HG03575 (cell line): ENCODE results near the gene PAQR8.

Experiments used
- ATAC-seq: cut with Tn5 transposase; IDR thresholded peaks from one replicate; pipeline ENCODE4 v1.9.1; 2021; ENCODE audit not compliant: unreplicated experiment, insufficient number of reproducible peaks, low FRiP score; ENCODE audit errors: extremely low read depth

The PAQR8 gene

DNA sequence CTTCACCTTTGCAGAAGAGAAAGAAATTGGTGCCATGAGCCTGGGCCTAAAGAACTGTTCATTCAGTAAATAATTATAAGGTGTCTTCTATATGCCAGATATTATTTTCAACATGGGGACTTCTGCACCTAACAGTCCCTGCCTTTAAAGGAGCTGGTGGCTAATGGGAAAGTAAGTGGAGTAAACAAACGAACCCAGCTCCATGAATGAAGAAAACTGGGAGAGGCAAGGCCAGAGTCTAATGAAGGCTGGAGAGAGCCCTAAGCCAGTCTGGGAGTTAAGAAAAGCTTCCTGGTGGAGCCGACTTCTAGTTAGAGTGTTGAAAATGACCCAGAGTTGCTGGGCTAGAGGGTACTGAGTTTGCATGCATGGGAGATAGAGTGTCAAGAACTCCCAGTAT, 34.0 kb downstream of the PAQR8 start:
- no peak for ATAC-seq

DNA sequence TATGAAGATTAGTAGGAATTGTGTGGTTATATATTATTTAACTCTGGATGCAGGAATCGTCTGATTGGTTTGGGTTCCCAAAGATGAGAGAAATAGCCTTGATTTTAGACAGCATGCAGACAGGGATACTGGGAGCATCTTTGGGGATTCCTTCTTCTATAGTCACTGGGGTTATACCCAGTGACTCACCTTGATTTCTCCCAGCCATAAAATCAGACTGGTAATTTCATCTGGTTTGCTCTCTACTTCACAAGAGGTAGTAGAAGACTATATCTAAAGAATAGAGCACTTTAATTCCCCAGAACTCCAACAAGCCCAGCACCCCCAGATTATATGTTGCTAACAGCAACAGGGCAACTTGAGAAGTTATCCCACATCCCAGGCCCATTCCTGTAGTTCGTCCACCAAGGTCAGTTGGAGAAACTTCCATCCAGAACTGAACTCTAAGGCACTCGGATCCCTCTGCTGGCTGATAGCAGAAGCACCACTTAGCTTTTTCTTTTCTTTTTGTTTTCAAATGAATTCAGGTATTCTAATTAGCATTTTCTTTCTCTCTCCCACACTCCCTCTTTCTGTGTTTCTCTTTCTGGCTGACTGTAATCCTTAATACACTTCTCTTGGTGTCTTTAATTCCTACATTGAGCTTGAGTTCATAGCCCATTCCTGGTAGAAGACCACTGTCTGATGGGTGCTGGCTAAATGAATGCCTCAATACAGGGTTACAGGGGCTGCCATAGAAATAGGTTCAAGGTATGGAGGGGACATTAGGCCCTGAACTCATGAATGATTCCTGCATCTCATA, 37.8 kb downstream of the PAQR8 start:
- ATAC-seq: no peak

DNA sequence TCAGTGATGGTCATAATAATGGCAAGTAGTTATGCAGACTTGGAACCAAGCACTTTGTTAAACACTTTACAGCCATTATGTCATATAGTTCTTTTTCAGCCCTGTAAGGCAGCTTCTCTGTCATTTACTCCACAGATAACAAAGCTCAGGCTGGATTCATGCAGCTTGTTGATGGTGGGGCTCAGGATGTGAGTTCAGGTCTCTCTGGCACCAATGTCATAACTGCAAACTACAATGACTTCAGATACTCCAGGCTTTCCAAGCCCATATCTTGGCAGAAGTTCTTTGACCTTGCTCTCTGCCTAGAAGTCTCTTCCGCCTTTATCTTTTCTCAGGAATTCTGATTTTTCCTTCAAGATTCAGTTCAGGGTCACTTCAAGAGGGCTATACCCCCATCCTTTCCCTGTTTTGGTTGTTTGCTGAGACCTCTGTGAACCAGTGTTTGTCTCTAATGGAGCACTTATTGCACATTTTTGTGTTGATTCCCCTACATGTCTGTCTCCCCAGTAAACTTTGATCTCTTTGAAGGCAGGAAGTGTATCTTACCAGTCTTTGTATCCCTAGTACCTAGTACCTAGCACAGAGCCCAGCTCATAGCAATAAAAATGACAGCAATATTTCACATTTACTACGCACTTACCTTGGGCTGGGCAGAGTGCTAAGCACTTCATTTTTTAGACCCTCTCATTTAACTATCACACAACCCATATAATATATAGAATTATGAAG, 38.5 kb downstream of the PAQR8 start:
- no peak for ATAC-seq

DNA sequence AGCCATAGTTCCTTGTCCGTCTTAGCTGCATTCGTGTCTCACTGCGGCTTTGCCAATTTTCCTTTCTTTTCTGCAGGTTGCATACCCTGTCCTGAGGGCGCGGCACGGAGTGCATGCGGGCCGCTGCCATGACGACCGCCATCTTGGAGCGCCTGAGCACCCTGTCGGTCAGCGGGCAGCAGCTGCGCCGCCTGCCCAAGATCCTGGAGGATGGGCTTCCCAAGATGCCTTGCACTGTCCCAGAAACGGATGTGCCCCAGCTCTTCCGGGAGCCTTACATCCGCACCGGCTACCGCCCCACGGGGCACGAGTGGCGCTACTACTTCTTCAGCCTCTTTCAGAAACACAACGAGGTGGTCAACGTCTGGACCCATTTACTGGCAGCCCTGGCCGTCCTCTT, 41.1 kb downstream of the PAQR8 start:
- ATAC-seq: no peak

DNA sequence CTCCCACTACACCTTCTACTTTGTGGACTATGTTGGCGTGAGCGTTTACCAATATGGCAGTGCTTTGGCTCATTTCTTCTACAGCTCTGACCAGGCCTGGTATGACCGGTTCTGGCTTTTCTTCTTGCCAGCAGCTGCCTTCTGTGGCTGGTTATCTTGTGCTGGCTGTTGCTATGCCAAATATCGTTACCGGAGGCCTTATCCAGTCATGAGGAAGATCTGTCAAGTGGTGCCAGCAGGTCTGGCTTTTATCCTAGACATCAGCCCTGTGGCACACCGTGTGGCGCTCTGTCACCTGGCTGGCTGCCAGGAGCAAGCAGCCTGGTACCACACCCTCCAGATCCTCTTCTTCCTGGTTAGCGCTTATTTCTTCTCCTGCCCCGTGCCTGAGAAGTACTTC, 41.7 kb downstream of the PAQR8 start:
- ATAC-seq: no peak

DNA sequence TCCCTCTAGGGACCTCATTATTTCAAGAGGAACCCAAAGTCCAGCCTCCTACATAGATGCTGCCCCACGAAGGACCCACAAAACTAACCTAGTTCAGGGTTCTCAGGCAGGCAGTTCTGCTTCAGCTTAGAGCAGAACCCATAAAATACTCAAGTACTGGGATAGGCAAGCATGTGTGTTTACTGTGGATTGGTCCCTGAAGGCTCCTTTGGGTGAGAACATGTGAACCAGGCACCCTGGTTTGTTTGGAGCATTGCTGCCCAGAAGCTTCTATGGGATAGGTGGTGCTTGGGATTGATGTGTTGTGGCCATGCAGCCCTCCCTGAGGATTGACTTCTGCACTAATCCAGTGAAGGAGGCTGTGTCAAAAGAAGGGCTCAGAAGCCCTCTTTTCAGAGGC, 43.3 kb downstream of the PAQR8 start:
- no peak for ATAC-seq

DNA sequence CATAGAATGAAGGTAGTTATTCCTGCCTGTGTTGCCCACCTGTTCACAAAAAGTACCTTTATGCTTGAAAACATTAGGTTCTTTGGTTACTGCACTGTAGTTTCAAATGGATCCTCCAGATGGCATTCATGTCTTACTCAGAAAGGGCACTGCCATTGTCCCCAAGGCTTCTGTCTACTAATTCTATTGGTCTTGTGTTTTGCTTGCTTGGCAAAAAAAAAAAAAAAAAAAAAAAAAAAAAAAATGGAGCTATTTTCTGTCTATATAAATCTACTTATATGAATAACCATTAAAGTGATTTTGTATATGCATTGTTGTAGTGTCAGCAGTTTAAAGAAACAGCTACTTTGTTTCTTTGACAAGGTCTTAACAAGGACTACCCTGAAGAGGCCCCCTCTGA, 45.5 kb downstream of the PAQR8 start:
- ATAC-seq: no peak

DNA sequence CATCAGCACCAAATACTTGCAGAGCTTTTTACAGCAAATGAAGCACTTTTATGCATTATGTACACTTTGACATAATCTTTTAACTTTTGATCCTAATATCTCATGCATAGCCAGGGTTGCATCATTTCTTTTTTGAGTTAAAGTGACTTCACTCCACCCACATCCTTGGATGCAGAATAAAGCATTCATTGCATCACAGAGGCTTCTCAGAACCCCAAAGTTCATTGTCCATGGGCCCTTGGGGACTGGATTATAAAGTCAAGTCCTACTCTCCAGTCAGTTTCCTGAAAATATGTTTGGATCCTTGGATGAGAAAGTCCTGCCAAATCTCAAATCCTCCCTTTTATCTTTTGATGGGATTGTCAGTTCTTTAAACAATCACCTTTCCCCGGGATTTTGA, 47.5 kb downstream of the PAQR8 start:
- ATAC-seq: no peak

DNA sequence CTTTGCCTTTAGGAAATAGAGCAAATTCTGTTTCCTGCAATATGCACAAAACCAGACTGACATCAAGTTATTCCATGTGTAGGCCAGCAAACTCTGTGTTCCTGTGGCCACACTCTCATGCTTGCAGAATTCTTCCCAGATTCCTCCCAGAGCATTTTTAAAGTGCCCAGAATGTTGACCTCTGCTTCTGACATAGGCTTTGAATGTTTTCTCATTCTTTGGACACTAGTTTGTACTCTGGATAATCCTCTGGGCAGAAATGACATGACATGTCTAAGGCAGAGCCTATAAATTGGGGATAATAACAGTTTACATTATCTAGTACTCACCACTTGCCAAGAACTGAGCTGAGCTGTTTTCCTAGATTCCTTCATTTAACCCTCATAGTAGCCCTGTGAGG, 49.0 kb downstream of the PAQR8 start:
- ATAC-seq: no peak

DNA sequence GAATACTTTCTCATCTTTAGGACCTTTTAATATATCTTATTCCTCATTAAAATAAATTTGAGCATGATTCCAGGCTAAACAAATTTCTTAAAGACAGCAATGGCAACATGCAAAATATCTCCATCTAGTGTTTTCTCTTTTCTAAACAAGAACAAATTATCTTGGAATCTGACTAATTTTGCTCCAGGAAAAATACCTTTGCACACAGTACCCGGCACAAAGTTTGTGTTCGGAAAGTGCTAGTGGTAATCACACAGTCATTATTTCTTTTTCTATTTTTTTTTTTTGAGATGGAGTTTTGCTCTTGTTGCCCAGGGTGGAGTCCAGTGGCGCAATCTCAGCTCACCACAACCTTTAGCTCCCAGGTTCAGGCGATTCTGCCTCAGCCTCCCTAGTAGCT, 50.0 kb downstream of the PAQR8 start:
- ATAC-seq: no peak

DNA sequence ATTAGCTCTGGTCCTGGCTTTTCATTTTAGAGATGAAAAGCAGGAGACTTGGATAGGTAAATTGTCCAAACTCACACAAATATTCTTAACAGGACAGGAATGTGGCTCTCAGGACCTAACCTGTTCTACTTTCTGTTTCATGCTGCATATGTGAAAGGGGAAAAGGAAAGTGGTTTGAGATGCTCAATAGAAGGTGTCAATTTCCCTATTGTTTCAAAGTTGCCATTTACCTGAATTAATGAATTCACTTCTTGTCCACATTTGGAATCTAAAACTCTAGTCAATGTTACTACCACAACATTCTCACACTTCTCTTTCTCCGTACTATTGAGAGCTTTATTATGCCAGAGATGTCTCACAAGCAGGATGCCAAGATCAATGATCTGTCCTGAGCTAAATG, 53.4 kb downstream of the PAQR8 start:
- ATAC-seq: no peak

DNA sequence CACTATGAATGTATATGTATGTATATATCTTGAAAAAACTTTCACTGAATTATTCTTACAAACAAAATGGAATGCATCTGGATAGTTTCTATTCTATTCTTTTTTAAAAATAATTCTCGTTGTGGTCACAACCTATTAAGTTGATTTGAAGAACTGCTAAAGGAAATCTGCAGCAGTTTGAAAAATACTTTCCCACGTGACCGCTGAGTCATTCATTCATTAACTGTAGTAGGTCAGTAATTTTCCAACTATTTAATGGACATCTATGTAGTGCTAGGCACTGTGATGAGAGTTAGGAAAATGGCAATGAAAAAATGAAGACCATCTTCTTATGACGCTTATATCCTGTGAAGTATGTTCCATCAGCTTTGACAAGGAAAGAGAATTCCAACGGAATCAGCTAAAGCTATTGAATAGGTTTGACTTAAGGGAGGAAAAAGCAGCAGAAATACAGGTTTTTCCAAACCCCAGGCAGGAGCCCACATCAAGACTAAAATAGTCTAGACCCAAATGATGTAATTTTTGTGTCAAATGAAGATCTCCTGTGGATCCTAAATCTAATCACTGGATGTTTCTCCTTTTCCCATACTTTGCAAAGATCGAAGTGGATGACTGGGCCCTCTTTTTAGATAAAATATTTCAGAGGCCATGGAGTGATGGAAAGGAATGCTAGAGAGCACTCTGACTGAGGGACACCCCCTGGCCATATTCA, 54.1 kb downstream of the PAQR8 start:
- no peak for ATAC-seq

DNA sequence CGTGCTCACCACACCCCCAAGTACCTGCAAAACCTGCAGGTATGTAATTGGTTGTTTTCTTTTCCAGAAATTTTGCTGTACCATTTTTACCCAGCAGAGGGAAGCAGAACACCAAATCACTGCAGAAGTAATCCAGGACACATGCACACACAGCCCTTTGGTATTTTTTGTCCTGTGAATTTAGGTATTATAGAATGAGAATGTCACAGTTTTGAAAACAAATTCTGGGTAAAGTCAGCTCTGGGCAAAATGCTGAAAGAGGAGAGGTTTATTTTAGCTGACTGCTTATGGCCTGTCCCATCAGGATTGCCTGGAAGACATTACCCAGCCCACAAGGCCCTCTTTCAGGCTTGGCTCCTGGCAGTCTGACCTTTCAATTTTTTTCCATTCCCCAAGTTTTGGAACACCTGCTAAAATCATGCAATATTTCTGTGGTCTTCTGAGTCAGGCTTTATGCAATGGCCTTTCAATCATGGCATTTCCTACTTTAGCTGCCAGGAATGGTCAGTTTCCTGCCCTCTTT, 54.7 kb downstream of the PAQR8 start:
- ATAC-seq: no peak

DNA sequence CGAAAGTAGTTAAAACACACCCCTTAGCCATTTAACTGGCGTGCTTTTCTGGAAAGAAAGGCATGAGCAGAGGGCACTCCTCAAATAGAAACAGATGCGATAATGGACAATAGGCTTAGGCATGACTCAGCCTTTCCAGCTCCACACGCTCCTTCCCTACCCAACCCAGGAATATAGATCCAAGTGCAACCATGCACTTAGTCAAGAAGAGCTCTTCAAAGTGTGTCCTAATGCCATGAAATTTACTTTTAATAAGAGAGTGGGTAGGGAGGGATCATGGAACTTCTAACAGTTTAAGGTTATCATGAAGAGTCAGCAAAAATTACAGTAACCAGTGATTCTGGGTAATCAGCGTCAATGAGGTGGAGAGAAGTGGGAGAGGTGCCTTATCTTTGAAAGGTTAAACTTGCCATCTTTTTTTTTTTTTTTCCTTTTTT, 55.7 kb downstream of the PAQR8 start:
- no peak for ATAC-seq

DNA sequence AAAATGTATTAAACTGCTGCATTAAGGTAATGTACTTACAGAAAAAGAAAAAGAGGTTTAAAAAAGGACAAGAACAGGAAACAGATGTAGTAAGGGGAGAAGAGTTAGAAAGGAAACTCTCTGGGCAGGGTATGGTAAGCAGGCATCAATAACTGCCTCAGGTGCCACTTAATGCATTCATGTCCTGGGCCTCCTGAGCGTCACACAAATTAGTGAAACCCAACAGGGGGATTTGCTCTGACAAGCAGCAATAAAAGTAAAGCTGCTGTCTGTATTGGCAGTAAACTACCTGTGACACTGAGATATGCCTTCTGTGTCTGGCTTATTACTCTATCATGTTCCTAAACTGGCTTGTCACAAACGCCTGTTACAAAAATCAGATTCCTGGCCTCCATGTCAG, 56.7 kb downstream of the PAQR8 start:
- no peak for ATAC-seq

DNA sequence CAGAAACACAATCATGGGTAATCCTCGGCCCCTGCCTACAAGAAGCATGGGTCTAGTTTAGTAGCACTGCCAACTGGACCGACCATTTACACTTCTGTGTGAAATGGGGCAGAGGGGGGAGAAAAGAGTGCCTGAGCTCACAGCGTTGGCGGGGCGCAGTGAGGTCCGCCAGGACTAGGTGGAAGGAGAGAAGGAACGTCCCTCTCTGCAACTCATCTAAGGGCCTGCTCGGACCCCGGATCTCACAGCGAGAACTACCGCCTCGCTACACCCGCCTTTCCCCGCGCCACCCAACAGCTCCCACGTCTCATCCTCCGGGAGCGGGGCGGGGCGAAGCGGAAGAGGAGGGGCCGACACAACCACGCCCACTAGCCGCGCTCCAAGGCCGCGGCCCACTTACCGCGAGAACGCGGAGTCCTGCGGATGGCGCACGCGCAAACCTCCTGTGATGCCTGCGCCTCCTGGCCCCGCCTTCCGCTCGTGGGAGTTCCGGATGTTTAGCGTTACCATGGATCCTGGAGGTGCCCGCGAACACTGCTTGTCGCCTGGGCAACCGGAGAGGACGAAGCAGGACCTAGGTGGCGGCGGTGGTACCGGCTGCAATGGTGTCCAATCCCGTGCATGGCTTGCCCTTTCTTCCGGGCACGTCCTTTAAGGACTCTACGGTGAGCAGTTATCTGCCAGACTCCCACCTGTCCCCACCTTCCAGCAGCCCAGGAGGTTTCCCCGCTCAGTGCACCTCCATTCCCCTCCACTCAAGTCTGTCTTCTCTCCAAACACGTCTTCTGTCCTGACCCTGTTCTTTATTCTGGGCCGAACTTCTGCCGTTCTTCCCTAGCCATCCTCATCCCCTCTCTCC, 58.1 kb downstream of the PAQR8 start, which contains the start of gene EFHC1:
EFHC1 (plus strand) TSS at position 534 of the 859 bp plus-strand sequence; CDS start at position 603, 69 bp downstream.
- ATAC-seq: peak; percentile 86

DNA sequence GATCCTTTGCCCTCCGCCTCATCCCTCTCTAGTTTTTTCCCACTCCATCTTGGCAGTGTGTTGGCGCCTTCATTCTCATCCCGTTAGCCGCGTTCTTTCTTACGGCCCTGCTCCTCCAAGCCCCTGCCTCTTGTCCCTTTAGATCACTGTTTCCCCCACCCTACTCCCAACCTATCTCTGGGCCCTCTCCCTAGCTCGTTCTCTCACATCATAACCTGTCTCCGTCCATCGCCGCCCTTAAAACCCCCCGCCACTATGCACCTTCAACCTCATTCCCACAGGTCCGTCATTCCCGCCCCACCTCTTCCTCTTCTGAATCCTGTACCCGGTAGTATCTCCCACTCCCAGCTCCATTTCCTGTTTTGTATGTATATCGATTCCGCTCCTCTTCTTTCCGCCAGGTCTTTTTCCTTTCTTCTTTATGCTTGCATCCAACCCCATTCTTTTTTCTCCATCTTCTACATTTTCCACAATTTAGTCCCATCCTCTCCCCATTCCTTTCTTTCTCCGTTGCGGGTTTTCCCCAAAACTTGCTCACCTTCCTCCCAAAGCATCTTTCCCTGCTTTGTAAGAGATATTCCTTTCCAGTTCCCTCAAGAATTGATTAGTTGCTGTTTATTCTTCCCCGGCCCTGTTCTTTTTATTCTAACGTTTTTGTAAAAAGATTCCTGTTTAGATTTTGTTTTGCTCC, 58.9 kb downstream of the PAQR8 start:
- ATAC-seq: no peak

DNA sequence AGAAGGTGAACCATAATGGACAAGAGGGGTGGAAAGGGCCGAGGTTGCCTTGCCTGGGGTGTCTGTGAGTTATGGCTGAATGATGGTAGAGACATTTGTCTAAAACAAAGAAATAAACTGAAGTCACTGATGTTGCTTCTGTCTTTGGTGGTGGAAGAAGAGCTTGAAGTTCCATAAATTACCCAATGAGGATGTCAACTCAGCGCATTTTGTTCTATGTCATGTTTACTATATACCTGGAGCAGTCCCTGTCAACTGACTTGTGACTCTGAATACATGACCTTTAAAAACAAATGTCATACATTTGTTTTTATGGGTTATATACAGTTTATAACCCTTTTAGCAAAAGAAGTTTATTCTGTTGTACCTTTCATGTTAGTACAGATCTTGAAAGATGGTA, 60.2 kb downstream of the PAQR8 start:
- no peak for ATAC-seq
